Ishikawa (cell line): ENCODE results near the gene OGT.

Experiments used
- EP300 ChIP-seq: IDR thresholded peaks from 2 replicates; pipeline ENCODE4 v1.6.1; 2012; ENCODE audit warnings: borderline replicate concordance
- MAX ChIP-seq: IDR thresholded peaks from 2 replicates; pipeline ENCODE4 v1.6.1; 2012
- TAF1 ChIP-seq: IDR thresholded peaks from 2 replicates; pipeline ENCODE4 v1.6.1; 2012; ENCODE audit warnings: low read depth, mild to moderate bottlenecking
- YY1 ChIP-seq: IDR thresholded peaks from 2 replicates; pipeline ENCODE4 v1.6.1; 2012; ENCODE audit warnings: low read depth

- TF ChIP-seq TAF1 (no peak), YY1 (no peak), MAX (no peak), EP300 (no peak)
These were observed 23.1 kb downstream of the OGT start for GRCh38 chrX:71556036-71556435.
